Measurements from ENCODE around the gene ZBTB12.

- TF ChIP-seq CTCF (IDR thresholded peaks at IDR 0.05 in 8 of 11, conservative IDR thresholded peaks at IDR 0.05 in 3 of 11), result no peak
- no peak for TF ChIP-seq POLR2A (IDR thresholded peaks at IDR 0.05)
Observed at GRCh38 chr6:31947070-31947675, 45.3 kb upstream of the ZBTB12 start.

Measured in spleen (tissue), 7 donors.